K562 (cell line): Measurements from ENCODE around the gene COPS9. TPM values are rescaled to one million over a fixed set of nuclear protein-coding genes. Genes with fewer than 3 reads are reported as not detected.

ENCODE experiments used
- ATAC-seq: fragments of 200-7000 bp; cut with Tn5 transposase; 3 replicates; pipeline ENCODE4 v1.9.1; 2020; ENCODE audit warnings: moderate library complexity
- BruUV-seq: library from RNA; stranded (reverse); fragments of 400-500 nt; replicated peaks from 2 replicates; lab custom pipeline; 2021; lab: Mats Ljungman, UMichigan
- CTCF ChIA-PET: fragments of 300-600 bp; formaldehyde crosslinking; extraction: SDS; loops from one replicate; lab custom pipeline; 2021; ENCODE audit warnings: low intra/inter-chr PET ratio; lab: Yijun Ruan, JAX
- POLR2A ChIA-PET: fragments of 300-600, 350-650 bp; sonication (Branson Sonifier 250); formaldehyde crosslinking; extraction: SDS; loops from one replicate; lab custom pipeline; 2021; ENCODE audit warnings: antibody characterized with exemption, inconsistent platforms; lab: Yijun Ruan, JAX
- DNase-seq, 4 experiments: peaks; one replicate each; pipeline versions ENCODE4 v3.0.0 to v3.0.0-alpha.2; 2011 to 2018; ENCODE audit warnings: low spot score in 3 of 4, mixed read lengths in 3 of 4; ENCODE audit errors: extremely low read depth in 1 of 4
- FAIRE-seq: peaks from 2 replicates; lab custom pipeline; 2011; peaks lifted over from hg19 to GRCh38; lab: Jason Lieb, UNC
- H2AFZ ChIP-seq: 2 replicates; pipeline ENCODE4 v1.6.0; 2011; ENCODE audit warnings: low read depth, low read length, control low read depth, inconsistent platforms
- H3K27ac ChIP-seq: fragments of 200-600 bp; 3 replicates; pipeline ENCODE4 v1.8.0; 2011; ENCODE audit warnings: low read depth, mild to moderate bottlenecking, control low read depth, inconsistent platforms, low read length, moderate library complexity, mixed read lengths; ENCODE audit errors: extremely low read depth
- H3K27me3 ChIP-seq, 2 experiments: fragments of 300-600 bp in 1 of 2; 2 replicates in 1 of 2; 3 replicates in 1 of 2; pipeline versions ENCODE4 v1.6.0 to v1.8.0; 2011; ENCODE audit warnings: inconsistent platforms in 2 of 2, low read length in 2 of 2, mild to moderate bottlenecking in 1 of 2, mixed read lengths in 1 of 2, moderate library complexity in 1 of 2; ENCODE audit not compliant: control insufficient read depth in 2 of 2, insufficient read depth in 2 of 2
- H3K36me3 ChIP-seq: fragments of 300-600 bp; 3 replicates; pipeline ENCODE4 v1.8.0; 2011; ENCODE audit warnings: mild to moderate bottlenecking, low read length, inconsistent platforms; ENCODE audit not compliant: control insufficient read depth, insufficient read depth
- H3K4me1 ChIP-seq, 2 experiments: fragments of 200-600 bp in 1 of 2; replicated peaks in 1 of 2; 2 replicates in 1 of 2; 3 replicates in 1 of 2; pipeline versions ENCODE4 v1.5.1 to v1.8.0; 2011; ENCODE audit warnings: inconsistent platforms in 2 of 2, low read length in 2 of 2, mild to moderate bottlenecking in 1 of 2, mixed read lengths in 1 of 2, moderate library complexity in 1 of 2; ENCODE audit not compliant: control insufficient read depth in 2 of 2, insufficient read depth in 2 of 2
- H3K4me2 ChIP-seq: 2 replicates; pipeline ENCODE4 v1.6.1; 2011; ENCODE audit warnings: low read length, control low read depth, inconsistent platforms, mixed read lengths; ENCODE audit not compliant: insufficient read depth
- H3K4me3 ChIP-seq: fragments of 200-600 bp; sonication (generic), shearing (Covaris generic); 2 replicates; pipeline ENCODE4 v1.5.1; 2016; ENCODE audit warnings: control low read depth, inconsistent platforms
- H3K79me2 ChIP-seq: fragments of 200-600 bp; 3 replicates; pipeline ENCODE4 v1.8.0; 2011; ENCODE audit warnings: low read length, inconsistent platforms; ENCODE audit not compliant: control insufficient read depth, insufficient read depth
- H3K9ac ChIP-seq, 2 experiments: 2 replicates each; pipeline versions ENCODE4 v1.6.0 to v1.6.1; 2011; ENCODE audit warnings: low read depth in 2 of 2, low read length in 2 of 2, control low read depth in 1 of 2, inconsistent platforms in 1 of 2, mild to moderate bottlenecking in 1 of 2, mixed read lengths in 1 of 2; ENCODE audit not compliant: insufficient read depth in 1 of 2
- H3K9me1 ChIP-seq: one replicate; pipeline ENCODE4 v1.6.0; 2011; ENCODE audit warnings: inconsistent platforms, mild to moderate bottlenecking, low read length, moderate library complexity; ENCODE audit not compliant: control insufficient read depth, insufficient read depth
- H3K9me3 ChIP-seq: replicated peaks from 2 replicates; pipeline ENCODE4 v1.5.1; 2011; ENCODE audit warnings: low read depth, low read length, inconsistent platforms; ENCODE audit not compliant: control insufficient read depth, insufficient read depth
- H4K20me1 ChIP-seq: replicated peaks from 2 replicates; pipeline ENCODE4 v1.6.1; 2011; ENCODE audit warnings: low read length, inconsistent platforms, mixed read lengths; ENCODE audit not compliant: control insufficient read depth, insufficient read depth
- CBX1 ChIP-seq: sonication (generic); IDR thresholded peaks from 2 replicates; pipeline ENCODE4 v1.6.1; 2016; ENCODE audit warnings: antibody characterized with exemption, low read depth, mild to moderate bottlenecking
- NCOA6 ChIP-seq: fragments of 450-650 bp; IDR thresholded peaks from 2 replicates; pipeline ENCODE4 v1.6.1; 2017; ENCODE audit warnings: mild to moderate bottlenecking
- TSHZ1 ChIP-seq: fragments of 250-450 bp; sonication (Bioruptor Pico); IDR thresholded peaks from 2 replicates; pipeline ENCODE4 v1.4.0; 2020; ENCODE audit warnings: mild to moderate bottlenecking, moderate library complexity
- WGBS: fragments of 100-300 bp; shearing (Covaris generic); methylation state at CpG from one replicate; pipeline ENCODE4 v1.1.6; 2016; ENCODE audit warnings: low coverage, mixed read lengths; ENCODE audit not compliant: insufficient coverage; ENCODE audit errors: missing lambda C conversion rate; 5-methylcytosine and 5-hydroxymethylcytosine counted together
- in situ Hi-C: fragments of 300-500 bp; cut with MboI; formaldehyde crosslinking; loops from 4 replicates; pipeline ENCODE4 v1.15.0; 2018; ENCODE audit warnings: inconsistent platforms, mixed read lengths
- intact Hi-C: fragments of 100-400 bp; cut with micrococcal nuclease; formaldehyde crosslinking; loops from 2 replicates; pipeline ENCODE4 v1.14.2; 2022
- polyA plus RNA-seq, 8 experiments: library from polyadenylated mRNA; depleted of rRNA in 4 of 8; stranded (reverse) in 5 of 8; unstranded in 3 of 8; fragments of >200 nt; fragmentation: Nextera tagmentation in 2 of 8; fragmentation: Illumina TruSeq in 1 of 8; extraction: Ambion mirVana in 2 of 8; extraction: Trizol in 1 of 8; gene quantifications; 2 replicates each; pipeline versions ENCODE4 v1.2.1 to v1.2.3, GENCODE V29; 2011 to 2014; ENCODE audit warnings: inconsistent platforms in 1 of 8, missing spikeins in 1 of 8
- total RNA-seq, 7 experiments: library from RNA; depleted of rRNA in 6 of 7; stranded (reverse); fragments of >200 nt in 6 of 7; fragmentation: Illumina TruSeq in 2 of 7; extraction: Trizol in 2 of 7; gene quantifications; 2 replicates each; pipeline versions ENCODE4 v1.2.1 to v1.2.3, GENCODE V29; 2011 to 2021; ENCODE audit warnings: low replicate concordance in 1 of 7

Gene COPS9
- total and polyA plus RNA-seq, 9 of the 15 experiments (the other 6 are each of a cell fraction or from before 2014, with no cell fraction given), result 55.0 to 281 (median 99.9) TPM

GRCh38 chr2:240168546-240169361, 32.6 kb upstream of the COPS9 start:
- Histone ChIP-seq H3K9me3 (no peaks in the 10 kb centered on the region), H3K4me2 (no peak overlapping the region), H4K20me1 (no peaks in the 10 kb centered on the region), H2AFZ (no peak overlapping the region), H3K27ac (no peak overlapping the region), H3K4me1 (no peaks in the 10 kb centered on the region), H3K9ac (no peak overlapping the region), H3K36me3 (no peaks in the 10 kb centered on the region), H3K4me3 (no peak overlapping the region), H3K27me3 (peaks cover 0 to 60% of the 10 kb centered on the region in 2 experiments; a peak in 3 of 5 replicates), H3K79me2 (no peaks in the 10 kb centered on the region), H3K9me1 (no peaks in the 10 kb centered on the region)
- BruUV-seq, result no TSS peak
- FAIRE-seq, result no peak
- ChIA-PET CTCF (no interaction called here), POLR2A (no interaction called here)
- 2% methylated on average over 24 of the region's 26 CpGs for WGBS
- DNase-seq, result no peak
- intact Hi-C loops (no loop called here), in situ Hi-C loops (no loop called here)
- no peak for ATAC-seq
- TF ChIP-seq CBX1 (no peak), NCOA6 (no peak), TSHZ1 (CRISPR knock-in tag) (no peak)
